ELR (cell line): ENCODE results near the gene TCP11L2.
"Not testable (repeated sequence)": the region's sequence is repeated elsewhere in the genome, so short reads cannot be mapped to it uniquely, and the experiment has no call there.

Experiments used
- DNase-seq: peaks from one replicate; pipeline ENCODE4 v3.0.0-alpha.2; 2015; ENCODE audit warnings: low read depth

The TCP11L2 gene

DNA sequence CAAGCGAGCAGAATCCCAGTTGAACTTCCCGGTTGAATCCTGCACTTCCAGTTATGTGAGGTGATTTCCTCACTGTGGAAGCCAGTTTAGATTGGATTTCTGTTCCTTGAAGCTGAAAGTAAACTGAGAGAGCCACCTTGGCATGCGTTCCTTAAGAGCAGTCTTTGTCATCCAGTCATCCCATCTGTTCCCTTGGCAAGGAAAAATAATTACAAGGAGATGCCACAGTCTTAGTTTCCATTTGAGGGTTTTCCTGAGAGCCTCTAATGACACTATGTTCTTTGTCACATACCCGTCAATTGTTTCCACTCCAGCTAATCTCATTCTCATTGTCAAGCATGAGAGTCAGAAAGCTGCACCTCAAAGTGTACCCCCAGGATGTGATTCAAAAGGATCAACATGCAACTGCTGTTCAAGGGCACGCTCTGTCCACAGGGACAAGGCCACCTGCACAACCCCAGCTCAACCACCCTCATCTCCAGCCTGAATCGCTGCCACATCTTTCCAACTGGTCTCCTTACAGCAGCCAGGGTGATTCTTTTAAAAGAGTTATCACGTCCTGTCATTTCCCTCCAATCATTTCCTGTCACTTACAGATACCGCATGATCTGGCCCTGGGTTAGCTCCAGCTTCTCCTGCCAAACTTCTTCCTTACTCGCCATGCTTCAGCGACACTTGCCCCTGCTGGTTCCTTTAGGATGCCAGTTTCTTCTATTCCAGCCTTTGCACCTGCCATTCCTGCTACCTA is 18.0 kb upstream of the TCP11L2 start:
- no peak for DNase-seq

- DNase-seq, result no peak
These were observed 16.6 kb upstream of the TCP11L2 start for GRCh38 chr12:106285982-106286381.

DNA sequence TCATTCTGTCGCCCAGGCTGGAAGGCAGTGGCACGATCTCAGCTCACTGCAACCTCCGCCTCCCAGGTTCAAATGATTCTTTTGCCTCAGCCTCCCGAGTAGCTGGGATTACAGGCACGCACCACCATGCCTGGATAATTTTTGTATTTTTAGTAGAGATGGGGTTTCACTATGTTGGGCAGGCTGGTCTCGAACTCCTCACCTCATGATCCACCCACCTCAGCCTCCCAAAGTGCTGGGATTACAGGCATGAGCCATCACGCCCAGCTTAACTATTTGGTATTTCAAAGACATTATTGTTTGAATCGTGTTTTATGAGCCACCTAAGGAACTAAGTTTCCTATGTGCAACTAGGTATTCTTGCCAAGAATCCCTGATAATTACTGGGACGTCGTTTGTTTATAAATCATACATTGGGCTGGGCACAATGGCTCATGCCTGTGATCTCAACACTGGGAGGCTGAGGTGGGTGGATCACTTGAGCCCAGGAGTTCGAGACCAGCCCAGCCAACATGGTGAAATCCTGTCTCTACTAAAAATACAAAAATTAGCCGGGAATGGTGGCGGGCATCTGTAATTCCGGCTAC is 15.9 kb upstream of the TCP11L2 start:
- not testable (repeated sequence) for DNase-seq

GRCh38 chr12:106287364-106287763 is 15.2 kb upstream of the TCP11L2 start:
- DNase-seq, result no peak

GRCh38 chr12:106288101-106288493 is 14.4 kb upstream of the TCP11L2 start:
- peak; percentile 32 for DNase-seq

- DNase-seq, result peak; percentile 94
These were observed 13.9 kb upstream of the TCP11L2 start for GRCh38 chr12:106288494-106289195.

GRCh38 chr12:106289196-106289681 is 13.3 kb upstream of the TCP11L2 start:
- DNase-seq, result peak; percentile 41

DNA sequence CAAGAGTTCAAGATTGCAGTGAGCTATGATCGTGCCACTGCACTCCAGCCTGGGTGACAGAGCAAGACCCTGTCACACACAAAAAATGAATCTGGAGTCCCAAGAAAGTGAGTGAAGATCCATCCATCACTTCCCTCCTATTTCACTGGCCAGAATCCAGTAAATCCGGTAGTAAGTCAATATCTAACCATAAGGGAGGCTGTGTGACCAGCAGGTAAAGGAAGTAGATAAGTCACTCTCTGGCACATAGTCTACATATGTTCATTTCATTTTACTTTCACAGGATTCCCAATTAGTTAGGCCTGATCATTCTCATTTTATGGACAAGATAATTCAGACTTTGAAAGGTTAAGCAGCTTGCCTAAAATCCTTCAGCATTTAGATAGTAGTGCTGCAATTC is 11.9 kb upstream of the TCP11L2 start:
- DNase-seq, result no peak

DNA sequence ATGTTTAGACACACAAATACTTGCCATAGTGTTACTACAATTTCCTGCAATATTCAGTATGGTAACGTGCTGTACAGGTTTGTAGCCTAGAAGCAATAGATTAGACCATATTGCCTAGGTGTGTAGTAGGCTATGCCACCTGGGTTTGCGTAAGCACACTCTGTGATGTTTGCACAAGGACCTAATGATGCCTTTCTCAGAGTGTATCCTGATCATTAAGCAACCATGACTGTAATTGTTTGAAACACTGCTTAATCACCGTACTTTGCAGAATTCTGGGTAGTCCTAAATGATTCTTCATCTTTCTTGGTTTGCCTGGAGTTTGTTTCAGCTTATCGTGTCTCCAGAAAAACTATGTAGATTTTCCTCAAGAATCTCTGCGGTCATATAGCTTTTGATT is 11.2 kb upstream of the TCP11L2 start:
- DNase-seq, result no peak

- DNase-seq, result no peak
These were observed 10.2 kb upstream of the TCP11L2 start for GRCh38 chr12:106292339-106292738.

DNA sequence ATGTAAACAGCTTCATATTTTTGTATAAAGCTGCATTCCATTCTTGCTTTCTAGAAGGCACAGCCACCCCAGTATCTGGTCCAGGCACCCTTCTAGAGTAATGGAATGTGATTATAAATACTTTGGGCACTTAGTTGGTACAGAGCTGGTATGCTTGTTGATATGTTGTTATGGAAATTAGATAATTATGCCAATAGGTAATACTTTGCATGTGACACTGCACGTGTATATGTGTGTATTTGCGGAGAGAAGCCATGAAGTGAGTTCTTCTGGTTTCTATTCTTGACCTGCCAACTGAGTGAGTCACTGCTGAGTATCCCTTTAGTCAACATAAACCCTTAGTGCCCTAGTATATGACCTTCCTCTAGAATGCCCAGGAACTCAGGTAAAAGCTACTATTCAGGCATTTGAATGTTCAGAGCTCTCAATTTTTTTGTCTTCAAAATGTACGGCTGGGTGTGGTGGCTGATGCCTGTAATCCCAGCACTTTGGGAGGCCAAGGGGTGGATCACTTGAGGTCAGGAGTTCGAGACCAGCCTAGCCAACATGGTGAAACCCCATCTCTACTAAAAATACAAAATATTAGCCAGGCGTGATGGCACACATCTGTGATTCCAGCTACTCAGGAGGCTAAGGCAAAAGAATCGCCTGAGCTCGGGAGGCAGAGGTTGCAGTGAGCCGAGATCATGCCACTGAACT is 6.2 kb upstream of the TCP11L2 start:
- DNase-seq, result peak; percentile 91

DNA sequence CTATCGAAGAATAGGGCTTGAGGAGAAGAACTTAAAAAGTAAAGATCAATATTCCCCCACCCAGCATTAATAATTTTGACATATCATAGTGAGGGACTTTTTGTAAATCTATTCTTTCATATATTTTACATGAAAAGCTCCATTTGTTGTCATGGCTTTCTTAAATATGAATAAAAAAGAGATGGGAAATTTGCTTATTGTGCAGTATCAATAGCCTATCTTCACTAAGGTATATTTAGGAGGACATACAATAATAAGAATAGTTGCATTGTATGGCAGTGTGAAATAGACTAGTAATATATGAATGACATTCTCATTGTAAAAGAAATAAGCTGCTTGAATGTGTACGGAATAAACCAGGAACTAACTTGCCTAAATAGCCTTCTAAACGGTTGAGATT is 5.5 kb upstream of the TCP11L2 start:
- no peak for DNase-seq

- DNase-seq, result no peak
These were observed 4.9 kb upstream of the TCP11L2 start for GRCh38 chr12:106297681-106298080.

DNA sequence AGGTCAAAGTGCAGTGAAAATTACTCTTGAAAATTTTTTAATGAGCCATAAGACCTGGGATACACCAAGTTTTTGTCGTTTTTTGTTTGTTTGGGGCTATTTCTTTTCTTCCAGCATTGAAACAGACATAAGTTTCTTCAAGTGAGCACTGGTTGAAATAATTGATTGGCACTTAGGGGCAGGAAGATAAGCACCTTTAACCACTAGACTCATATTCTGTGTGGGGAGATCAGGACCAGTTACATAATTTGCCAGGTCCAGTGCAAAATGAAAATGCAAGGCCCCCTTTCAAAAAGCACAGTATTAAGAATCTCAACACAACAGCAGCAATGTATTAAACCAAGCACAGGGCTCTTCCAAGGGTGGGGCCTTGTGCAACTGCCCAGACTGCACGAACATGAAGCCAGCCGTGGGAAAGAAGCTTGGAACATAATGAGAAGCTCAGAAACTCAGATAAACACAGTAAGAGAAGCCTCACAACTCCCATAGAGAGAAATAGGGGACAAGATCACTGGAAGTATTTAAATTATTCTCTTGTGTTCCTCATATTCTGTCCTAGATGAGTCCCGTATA is 3.2 kb upstream of the TCP11L2 start:
- DNase-seq, result no peak

- DNase-seq, result no peak
These were observed 1.8 kb upstream of the TCP11L2 start for GRCh38 chr12:106300761-106301160.

GRCh38 chr12:106301241-106301610 is 1.3 kb upstream of the TCP11L2 start:
- no peak for DNase-seq

GRCh38 chr12:106301611-106302321 is 767 bp upstream of the TCP11L2 start:
- DNase-seq, result peak; percentile 50

GRCh38 chr12:106303202-106303820 is 778 bp downstream of the TCP11L2 start:
- peak; percentile 66 for DNase-seq

- no peak for DNase-seq
These were observed 1.5 kb downstream of the TCP11L2 start for GRCh38 chr12:106304001-106304421.

GRCh38 chr12:106304797-106305196 is 2.3 kb downstream of the TCP11L2 start:
- no peak for DNase-seq

- no peak for DNase-seq
These were observed 2.8 kb downstream of the TCP11L2 start for GRCh38 chr12:106305376-106305775.
